ENCODE data around the gene TNFAIP2.

TNFAIP2 gene

GRCh38 chr14:103101963-103102688 is 21.1 kb upstream of the TNFAIP2 start:
- no peak for DNase-seq (ENCODE audit: extremely low spot score)
- no peak for TF ChIP-seq CTCF (IDR thresholded peaks at IDR 0.05; ENCODE audit: control extremely low read depth, extremely low read depth, low read depth, missing control alignments)
- ChIA-PET CTCF (interaction anchor here (6.1 to 8.0 kb wide), 2 partner anchors 23 to 39 kb away, joined by 41 to 121 read pairs; partner anchors contain the start of gene TNFAIP2), POLR2A (no interaction called here)

- DNase-seq (ENCODE audit: extremely low spot score) = no peak
Measured at GRCh38 chr14:103102689-103103260, 20.5 kb upstream of the TNFAIP2 start.

GRCh38 chr14:103103461-103104388 is 19.5 kb upstream of the TNFAIP2 start:
- ChIA-PET POLR2A (no interaction called here), CTCF (interaction anchor here (0.9 to 8.0 kb wide), 34 partner anchors 8 to 458 kb away, joined by 3 to 121 read pairs (median 6); partner anchors contain the start of genes BAG5, EIF5, EXOC3L4 and TNFAIP2)
- no peak for DNase-seq (ENCODE audit: extremely low spot score)
- TF ChIP-seq CTCF (IDR thresholded peaks at IDR 0.05; ENCODE audit: control extremely low read depth, extremely low read depth, low read depth, missing control alignments) = no peak

More at GRCh38 chr14:103102689-103103260, 20.5 kb upstream of the TNFAIP2 start:
- POLR2A ChIA-PET = no interaction called here
- CTCF ChIA-PET = interaction anchor here (2.6 to 8.0 kb wide), 6 partner anchors 10 to 82 kb away, joined by 18 to 121 read pairs (median 35); partner anchors contain the start of gene TNFAIP2
- no peak for TF ChIP-seq CTCF (IDR thresholded peaks at IDR 0.05; ENCODE audit: control extremely low read depth, extremely low read depth, low read depth, missing control alignments)

- ChIA-PET POLR2A (interaction anchor here (1.0 kb wide), 1 partner anchor 239 kb away, joined by 3 read pairs; no protein-coding TSS in a partner anchor), CTCF (interaction anchor here (0.6 to 8.0 kb wide), 65 partner anchors 8 to 458 kb away, joined by 3 to 121 read pairs (median 5); partner anchors contain the start of genes BAG5, EIF5, EXOC3L4 and LBHD2)
- no peak for DNase-seq (ENCODE audit: extremely low spot score)
- TF ChIP-seq CTCF (IDR thresholded peaks at IDR 0.05; ENCODE audit: control extremely low read depth, extremely low read depth, low read depth, missing control alignments) = no peak
Measured at GRCh38 chr14:103104389-103104653, 18.9 kb upstream of the TNFAIP2 start.

- DNase-seq (ENCODE audit: extremely low spot score) = peak; percentile 84
- ChIA-PET POLR2A (interaction anchor here (1.0 kb wide), 1 partner anchor 239 kb away, joined by 3 read pairs; no protein-coding TSS in a partner anchor), CTCF (interaction anchor here (0.6 to 8.0 kb wide), 70 partner anchors 8 to 457 kb away, joined by 3 to 121 read pairs (median 4); partner anchors contain the start of genes BAG5, EIF5, EXOC3L4 and LBHD2)
- TF ChIP-seq CTCF (IDR thresholded peaks at IDR 0.05; ENCODE audit: control extremely low read depth, extremely low read depth, low read depth, missing control alignments) = peak; percentile 99
Measured at GRCh38 chr14:103104654-103105452, 18.4 kb upstream of the TNFAIP2 start.
